Measurements from ENCODE around the gene ETS1. TPM values are rescaled to one million over a fixed set of nuclear protein-coding genes. Genes with fewer than 3 reads are reported as not detected.

The ETS1 gene
- total RNA-seq, 1 experiment from 2014 or later, result 29.9 TPM

DNA sequence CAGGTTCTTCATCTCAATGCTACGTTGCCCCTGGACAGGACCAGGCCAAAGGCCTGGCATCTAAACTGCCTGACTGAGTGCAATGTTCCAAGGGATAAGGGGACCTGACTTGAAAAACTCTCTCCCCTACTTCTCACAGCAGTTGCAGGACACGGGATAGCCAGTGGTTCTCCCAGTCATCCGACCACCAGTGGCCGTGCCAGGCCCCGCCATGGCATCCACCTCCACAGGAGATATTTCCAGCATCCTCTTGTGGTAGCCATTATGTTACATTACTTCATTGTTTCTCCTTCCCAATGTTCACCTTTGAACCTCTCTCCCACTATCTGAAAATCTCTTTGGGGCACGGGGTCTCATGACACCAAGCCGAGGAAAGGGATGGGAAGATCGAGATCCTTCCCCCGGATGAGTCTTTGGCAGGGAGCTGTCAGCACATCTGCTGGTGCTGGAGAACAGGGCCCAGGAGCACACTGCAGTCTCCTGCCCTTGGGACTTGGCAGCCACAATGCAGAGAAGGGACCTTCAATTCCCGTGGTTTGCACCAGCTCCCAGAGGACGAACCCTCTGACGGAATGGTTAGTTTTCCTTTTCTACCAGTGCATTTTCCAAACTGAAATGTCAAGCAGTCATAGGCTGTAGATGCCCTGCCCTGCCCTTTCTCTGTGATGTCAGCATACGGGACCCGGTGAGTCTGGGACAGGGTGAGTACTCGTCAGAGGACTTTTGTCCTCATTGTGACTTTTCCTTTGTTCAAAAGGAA lies 121.2 kb downstream of the ETS1 start:
- no peak for DNase-seq

More for the DNA sequence above, 121.2 kb downstream of the ETS1 start:
- H4K8ac ChIP-seq (replicated peaks; ENCODE audit: insufficient read length, low read depth, low read length), result no peak overlapping the region
- H3K79me2 ChIP-seq (ENCODE audit: insufficient read depth, low read length), result no peaks in the 10 kb centered on the region
- TF ChIP-seq, protein P1, sequence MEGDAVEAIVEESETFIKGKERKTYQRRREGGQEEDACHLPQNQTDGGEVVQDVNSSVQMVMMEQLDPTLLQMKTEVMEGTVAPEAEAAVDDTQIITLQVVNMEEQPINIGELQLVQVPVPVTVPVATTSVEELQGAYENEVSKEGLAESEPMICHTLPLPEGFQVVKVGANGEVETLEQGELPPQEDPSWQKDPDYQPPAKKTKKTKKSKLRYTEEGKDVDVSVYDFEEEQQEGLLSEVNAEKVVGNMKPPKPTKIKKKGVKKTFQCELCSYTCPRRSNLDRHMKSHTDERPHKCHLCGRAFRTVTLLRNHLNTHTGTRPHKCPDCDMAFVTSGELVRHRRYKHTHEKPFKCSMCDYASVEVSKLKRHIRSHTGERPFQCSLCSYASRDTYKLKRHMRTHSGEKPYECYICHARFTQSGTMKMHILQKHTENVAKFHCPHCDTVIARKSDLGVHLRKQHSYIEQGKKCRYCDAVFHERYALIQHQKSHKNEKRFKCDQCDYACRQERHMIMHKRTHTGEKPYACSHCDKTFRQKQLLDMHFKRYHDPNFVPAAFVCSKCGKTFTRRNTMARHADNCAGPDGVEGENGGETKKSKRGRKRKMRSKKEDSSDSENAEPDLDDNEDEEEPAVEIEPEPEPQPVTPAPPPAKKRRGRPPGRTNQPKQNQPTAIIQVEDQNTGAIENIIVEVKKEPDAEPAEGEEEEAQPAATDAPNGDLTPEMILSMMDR (conservative IDR thresholded peaks at IDR 0.05), result no peak
- no peak overlapping the region; a peak in 1 of 7 replicates for H3K27ac Mint-ChIP-seq
- no peak overlapping the region for H3K18ac ChIP-seq (ENCODE audit: insufficient read length, low read depth, low read length)
- H3K9me3 ChIP-seq (ENCODE audit: control insufficient read depth, low read depth, low read length), result no peaks in the 10 kb centered on the region
- H3K23me2 ChIP-seq (ENCODE audit: insufficient read length, low read depth, low read length, poor library complexity, severe bottlenecking), result no peaks in the 10 kb centered on the region
- H3K4me1 Mint-ChIP-seq, result peaks cover under 1 to 3% of the 10 kb centered on the region in 2 experiments; a peak in 3 of 4 replicates
- no peak overlapping the region for H3K9ac ChIP-seq (ENCODE audit: extremely low read depth, insufficient read length, low read length)
- H2BK15ac ChIP-seq (ENCODE audit: low read depth, low read length), result no peak overlapping the region
- no peaks in the 10 kb centered on the region for H3K27me3 Mint-ChIP-seq (ENCODE audit: low read depth)
- no peaks in the 10 kb centered on the region for H3K27me3 ChIP-seq (ENCODE audit: insufficient read depth, low read length)
- no peak overlapping the region for H3K4me2 ChIP-seq (ENCODE audit: insufficient read depth, insufficient read length, low read length)
- H3K79me1 ChIP-seq (ENCODE audit: insufficient read depth, low read depth, low read length, poor library complexity, severe bottlenecking), result no peaks in the 10 kb centered on the region
- no peaks in the 10 kb centered on the region for H3K9me3 Mint-ChIP-seq
- no peak overlapping the region for H2AK5ac ChIP-seq (ENCODE audit: insufficient read length, low read length)
- no peak overlapping the region for H4K91ac ChIP-seq (ENCODE audit: insufficient read length, low read depth, low read length)
- no peak overlapping the region for H2BK20ac ChIP-seq (ENCODE audit: low read depth, low read length, poor library complexity, severe bottlenecking)
- no peak overlapping the region for H4K5ac ChIP-seq (ENCODE audit: insufficient read length, low read depth, low read length)
- no peak overlapping the region for H3K4me3 Mint-ChIP-seq
- H3K36me3 Mint-ChIP-seq (ENCODE audit: insufficient read depth in 1 of 3, low read depth in 3 of 3), result peaks cover 0 to 28% (median 8%) of the 10 kb centered on the region in 3 experiments; a peak in 5 of 7 replicates
- no peak overlapping the region for H3K14ac ChIP-seq (ENCODE audit: insufficient read depth, low read length)
- H3K27ac ChIP-seq (ENCODE audit: insufficient read length, low read depth, low read length), result no peak overlapping the region
- no peak overlapping the region for H3T11ph ChIP-seq (ENCODE audit: low read length)
- no peak overlapping the region for H2AFZ ChIP-seq (ENCODE audit: low read length)
- no peak overlapping the region for H3K23ac ChIP-seq (ENCODE audit: insufficient read length, low read depth, low read length)
- no peak overlapping the region for H3K56ac ChIP-seq (ENCODE audit: insufficient read length, low read depth, low read length)
- no peak overlapping the region for H3K4ac ChIP-seq (ENCODE audit: low read depth, low read length)
- no peak overlapping the region for H2BK5ac ChIP-seq (ENCODE audit: insufficient read length, low read length)
- no peaks in the 10 kb centered on the region for H3K4me1 ChIP-seq (ENCODE audit: insufficient read depth, low read length)
- WGBS (ENCODE audit: extremely low coverage, insufficient read length, low lambda C conversion rate), result no CpG with 5 or more reads among the region's 15 CpGs
- no peak overlapping the region for H2BK12ac ChIP-seq (ENCODE audit: insufficient read length, low read depth, low read length)
- H2BK120ac ChIP-seq (ENCODE audit: low read depth, low read length, poor library complexity, severe bottlenecking), result no peak overlapping the region
- H4K20me1 ChIP-seq (ENCODE audit: control insufficient read depth, insufficient read depth, insufficient read length), result no peaks in the 10 kb centered on the region

All from H9 (cell line).